Stimulated activated CD4-positive, alpha-beta T cell treated with anti-CD3 and anti-CD28 coated beads, Interleukin-15, amount 100 ng/mL, for 24 hours (primary cell): Measurements from ENCODE around the gene BFAR.
"Not testable (repeated sequence)": the region's sequence is repeated elsewhere in the genome, so short reads cannot be mapped to it uniquely, and the experiment has no call there.

Experiments
- DNase-seq: peaks from one replicate; pipeline ENCODE4 v3.0.0-alpha.2; 2020

The BFAR gene

DNA sequence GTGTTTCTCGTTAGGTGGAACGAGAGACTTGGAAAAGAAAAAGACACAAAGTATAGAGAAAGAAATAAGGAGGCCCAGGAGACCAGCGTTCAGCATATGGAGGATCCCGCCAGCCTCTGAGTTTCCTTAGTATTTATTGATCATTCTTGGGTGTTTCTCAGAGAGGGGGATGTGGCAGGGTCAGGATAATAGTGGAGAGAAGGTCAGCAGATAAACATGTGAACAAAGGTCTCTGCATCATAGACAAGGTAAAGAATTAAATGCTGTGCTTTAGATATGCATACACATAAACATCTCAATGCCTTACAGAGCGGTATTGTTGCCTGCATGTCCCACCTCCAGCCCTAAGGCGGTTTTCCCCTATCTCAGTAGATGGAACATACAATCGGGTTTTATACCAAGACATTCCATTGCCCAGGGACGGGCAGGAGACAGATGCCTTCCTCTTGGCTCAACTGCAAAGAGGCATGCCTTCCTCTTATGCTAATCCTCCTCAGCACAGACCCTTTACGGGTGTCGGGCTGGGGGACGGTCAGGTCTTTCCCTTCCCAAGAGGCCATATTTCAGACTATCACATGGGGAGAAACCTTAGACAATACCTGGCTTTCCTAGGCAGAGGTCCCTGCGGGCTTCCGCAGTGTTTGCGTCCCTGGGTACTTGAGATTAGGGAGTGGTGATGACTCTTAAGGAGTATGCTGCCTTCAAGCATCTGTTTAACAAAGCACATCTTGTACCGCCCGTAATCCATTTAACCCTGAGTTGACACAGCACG is 3.6 kb downstream of the BFAR start:
- DNase-seq, result not testable (repeated sequence)

DNA sequence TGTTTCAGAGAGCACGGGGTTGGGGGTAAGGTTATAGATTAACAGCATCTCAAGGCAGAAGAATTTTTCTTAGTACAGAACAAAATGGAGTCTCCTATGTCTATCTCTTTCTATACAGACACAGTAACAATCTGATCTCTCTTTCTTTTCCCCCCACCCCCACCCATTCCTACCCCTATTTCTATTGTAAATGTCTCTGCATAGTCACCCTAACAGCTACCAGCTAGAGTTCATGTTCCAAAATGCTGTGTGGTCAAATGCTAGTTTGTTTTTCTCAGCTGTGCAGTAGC is 4.1 kb downstream of the BFAR start:
- not testable (repeated sequence) for DNase-seq

DNA sequence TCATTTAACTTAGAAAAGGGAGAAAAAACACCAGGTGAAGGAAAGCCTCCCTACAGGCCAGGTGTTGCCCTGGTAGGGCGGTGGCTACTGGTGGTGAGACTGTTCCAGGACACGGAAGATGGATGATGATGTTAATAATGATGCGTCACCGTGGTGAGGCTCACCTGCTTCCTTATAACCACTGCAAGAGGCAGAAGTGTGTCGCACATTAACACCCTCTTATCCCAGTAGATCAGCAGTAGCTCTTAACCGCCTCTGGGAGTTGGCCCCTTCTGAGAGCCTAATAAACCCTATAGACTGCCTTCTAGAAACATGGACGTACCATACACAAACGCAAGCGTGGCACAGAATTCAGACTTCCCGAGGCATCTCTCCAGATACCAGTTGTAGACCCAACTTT is 7.8 kb downstream of the BFAR start:
- no peak for DNase-seq

DNA sequence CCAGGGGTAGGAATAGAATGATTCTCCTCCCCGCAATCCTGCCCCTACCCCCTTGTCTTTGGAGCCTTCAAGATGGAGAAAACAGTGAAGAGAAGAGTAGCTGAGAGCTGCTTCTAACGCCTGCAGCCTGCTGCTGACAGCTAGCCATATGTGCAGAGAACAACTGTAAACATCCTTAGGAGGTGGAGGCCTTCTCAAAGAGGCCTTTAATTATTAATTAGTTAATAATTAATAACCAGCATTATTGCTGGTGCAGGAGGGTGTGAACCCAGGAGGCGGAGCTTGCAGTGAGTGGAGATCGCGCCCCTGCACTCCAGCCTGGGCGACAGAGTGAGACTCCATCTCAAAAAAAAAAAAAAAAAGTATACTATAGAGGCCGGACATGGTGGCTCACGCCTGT is 8.5 kb downstream of the BFAR start:
- no peak for DNase-seq

DNA sequence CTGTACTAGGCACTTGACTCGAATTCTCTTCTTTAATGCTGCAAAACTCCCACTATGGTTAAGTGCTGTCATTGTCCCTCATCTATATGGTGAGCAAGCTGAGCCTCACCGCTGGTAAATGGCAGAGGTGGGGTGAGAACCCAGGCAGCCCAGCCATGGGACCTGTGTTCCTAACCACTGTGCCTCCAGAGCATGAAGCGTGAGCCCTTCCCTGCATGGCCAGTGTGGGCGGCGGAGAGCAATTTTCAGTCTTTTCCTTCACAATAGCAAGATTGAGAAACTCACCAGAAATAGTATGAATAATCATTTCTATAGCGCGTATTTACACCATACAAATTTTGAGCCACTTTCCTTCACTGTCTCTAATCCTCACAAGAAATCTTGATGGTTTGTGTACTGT is 9.2 kb downstream of the BFAR start:
- DNase-seq, result peak; percentile 20

DNA sequence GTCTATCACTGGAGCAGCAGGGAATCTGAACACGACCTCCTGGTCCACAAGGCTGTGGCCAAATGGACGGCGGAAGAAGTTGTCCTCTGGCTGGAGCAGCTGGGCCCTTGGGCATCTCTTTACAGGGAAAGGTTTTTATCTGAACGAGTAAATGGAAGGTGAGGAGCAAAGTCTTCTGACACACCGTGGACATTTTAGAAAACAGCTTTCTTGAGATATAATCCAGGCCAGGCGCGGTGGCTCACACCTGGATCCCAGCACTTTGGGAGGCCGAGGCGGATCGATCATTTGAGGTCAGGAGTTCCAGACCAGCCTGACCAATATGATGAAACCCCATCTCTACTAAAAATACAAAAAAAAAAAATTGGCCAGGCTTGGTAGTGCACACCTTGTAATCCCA is 17.1 kb downstream of the BFAR start:
- no peak for DNase-seq

DNA sequence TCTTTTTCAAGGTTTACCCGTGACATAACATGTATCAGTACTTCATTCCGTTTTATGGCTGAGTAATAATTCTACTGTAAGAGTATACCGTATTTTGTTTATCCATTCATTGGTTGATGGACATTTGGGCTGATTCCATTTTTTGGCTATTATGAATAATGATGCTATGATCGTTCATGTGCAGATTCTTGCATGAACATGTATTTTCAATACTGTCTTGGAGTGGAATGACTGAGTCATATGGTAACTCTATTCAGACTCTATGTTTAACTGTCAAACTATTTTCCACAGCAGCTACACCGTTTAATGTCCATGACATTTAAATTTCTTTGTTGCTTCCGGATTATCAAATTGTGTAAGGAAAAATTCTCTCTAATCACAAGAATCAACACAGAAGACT is 17.9 kb downstream of the BFAR start:
- no peak for DNase-seq

DNA sequence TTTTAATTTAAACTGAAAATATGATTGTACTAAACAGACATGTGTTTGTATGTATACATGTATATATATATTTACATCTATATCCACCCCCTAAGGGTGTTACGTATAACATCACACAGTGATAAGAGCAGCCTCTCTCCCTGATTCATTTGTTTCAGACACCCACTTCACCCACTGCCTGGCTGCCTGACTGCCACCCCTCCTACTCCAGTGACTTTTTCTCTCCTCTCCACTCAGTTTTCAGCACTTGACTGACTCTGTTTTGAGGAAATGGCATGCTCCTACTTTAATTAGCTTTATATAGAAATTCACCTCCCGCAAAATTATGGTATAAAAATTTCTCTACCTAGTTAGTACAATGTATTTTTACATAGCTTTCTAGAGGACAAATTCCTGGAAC is 20.0 kb downstream of the BFAR start:
- DNase-seq, result no peak

DNA sequence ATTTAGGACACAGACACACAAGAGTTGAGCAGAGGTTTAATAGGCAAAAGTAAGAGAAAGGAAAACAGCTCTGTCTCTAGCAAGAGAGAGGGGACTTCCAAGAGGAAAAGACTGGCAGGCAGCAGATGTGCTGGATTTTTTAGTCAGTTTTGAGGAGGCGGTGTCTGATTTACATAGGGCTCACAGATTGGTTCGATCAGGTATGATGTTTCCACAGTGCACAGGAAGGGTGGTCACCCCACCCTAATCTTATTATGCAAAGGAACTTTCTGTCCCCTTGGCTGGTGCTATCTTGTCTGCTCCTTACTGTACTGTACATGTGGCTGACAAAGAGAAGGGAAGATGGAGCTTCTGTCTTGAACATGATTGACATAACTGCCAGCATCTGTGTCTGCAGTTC is 25.3 kb downstream of the BFAR start:
- no peak for DNase-seq

DNA sequence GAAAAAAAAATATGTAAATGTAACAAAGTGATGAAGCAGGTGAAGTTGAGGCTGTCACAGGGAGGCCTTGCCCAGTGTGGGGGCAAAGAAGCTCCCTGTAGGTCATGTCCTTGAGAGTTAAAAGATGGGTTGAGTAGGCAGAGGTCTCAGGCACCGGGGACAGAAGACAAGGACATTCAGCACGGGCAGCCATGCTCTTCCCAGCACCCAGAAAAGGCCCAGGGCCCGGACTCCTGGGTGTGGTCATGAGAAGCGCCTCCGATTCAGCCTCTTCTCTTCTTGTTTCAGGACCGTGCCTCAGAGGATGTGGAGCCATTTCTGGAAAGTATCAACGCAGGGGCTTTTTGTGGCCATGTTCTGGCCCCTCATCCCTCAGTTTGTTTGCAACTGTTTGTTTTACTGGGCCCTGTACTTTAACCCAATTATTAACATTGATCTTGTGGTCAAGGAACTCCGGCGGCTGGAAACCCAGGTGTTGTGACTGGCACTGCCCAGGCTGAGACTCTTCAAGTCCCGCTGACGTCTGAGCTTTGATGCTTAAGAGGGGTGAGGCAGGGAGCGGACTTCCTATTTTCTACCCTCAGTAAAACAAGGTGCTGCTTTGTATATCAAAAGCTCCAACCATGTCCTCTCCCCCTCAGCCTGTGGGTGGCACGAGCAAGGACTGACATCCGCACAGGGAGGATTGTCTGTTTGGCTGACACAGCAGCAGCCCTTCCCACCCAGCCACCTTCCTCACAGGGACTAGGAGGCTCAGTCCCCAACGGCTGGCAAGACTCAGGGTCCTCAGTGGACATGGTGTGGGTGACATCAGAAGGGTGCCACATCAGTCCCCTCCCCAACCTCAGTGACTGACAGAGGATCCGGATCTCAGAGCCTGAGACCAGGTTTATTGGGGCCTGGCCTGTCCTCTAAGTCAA is 34.9 kb downstream of the BFAR start:
- DNase-seq, result no peak

DNA sequence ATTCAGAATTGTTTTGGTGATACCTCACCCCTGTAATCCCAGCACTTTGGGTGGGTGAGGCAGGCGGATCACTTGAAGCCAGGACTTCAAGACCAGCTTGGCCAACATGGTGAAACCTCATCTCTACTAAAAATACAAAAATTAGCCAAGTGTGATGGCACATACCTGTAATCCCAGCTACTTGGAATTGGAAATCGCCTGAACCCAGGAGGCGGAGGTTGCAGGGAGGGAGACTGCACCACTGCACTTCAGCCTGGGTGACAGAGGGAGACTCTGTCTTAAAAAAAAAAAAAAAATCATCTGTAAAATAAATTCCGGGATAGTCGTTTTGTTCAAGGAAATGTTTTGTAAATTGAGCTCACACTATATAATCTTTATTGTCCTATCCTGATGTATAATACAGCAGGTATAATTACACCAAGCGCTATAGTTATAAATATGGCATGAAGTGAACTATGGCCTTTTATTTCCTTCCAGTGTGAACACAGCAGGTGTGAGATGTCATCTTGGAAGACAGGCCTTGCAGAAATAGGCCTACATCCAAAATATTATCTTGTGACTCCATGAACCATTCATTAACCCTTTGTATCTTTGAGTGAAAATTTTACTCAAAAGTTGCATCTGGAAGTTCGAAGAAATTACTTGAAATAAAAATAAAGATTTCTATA is 35.9 kb downstream of the BFAR start:
- no peak for DNase-seq

DNA sequence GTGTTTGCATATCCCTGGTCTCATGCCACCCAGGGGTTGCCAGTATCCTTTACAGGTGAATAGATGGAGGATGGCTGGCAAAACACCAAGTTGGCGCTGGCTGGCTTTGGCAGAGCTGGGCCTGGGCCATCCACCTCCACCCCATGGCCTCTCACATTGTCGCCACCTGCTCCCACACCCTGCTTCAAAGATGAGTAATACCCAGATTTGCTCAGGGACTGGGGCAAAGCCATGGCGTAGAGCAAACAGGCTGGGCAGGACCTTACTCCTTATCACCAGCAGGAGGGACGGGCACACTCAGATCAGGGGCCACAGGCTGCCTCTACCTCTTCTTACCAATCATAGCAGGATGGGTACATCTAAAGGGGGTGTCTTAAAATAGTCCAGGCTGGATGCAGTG is 37.0 kb downstream of the BFAR start:
- no peak for DNase-seq

DNA sequence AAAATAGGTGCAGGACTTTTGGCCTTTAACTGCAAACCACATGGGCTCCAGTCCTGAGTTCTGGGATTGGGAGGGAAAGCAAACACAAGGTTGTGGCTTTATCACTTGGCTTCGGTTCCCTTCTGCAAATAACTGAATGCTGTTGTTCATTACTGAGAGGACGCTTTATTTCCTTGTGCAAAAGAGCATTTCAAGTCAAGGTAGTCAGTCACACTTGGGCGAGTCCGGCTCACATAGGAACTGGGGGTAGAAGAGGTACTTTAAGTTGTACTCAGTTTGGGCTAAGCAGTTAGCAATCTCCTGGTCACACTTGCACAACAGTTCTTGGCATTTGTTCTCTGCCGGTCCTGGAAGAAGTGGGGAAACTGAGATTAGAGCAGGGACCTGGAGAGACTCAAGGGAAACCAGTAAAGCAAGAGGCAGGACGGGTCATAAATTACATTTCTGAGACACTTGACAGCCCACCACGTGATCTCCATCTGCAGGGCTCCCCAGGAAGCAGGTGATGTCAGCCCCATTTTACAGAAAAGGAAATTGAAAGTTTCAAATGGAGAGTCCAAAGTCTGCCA is 39.7 kb downstream of the BFAR start:
- no peak for DNase-seq

DNA sequence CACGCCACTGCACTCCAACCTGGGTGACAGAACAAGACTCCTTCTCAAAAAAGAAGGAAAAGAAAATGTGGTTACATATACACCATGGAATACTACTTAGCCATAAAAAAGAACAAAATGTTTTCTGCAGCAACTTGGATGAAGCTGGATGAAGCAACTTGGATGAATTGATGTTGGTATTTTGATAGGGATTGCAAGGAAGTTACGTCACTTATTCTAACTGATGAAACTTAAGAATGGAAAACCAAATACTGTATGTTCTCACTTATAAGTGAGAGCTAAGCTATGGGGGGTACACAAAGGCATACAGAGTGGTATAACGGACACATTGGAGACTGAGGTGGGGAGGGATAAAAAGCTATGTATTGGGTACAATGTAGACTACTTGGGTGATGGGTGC is 43.9 kb downstream of the BFAR start:
- DNase-seq, result no peak

DNA sequence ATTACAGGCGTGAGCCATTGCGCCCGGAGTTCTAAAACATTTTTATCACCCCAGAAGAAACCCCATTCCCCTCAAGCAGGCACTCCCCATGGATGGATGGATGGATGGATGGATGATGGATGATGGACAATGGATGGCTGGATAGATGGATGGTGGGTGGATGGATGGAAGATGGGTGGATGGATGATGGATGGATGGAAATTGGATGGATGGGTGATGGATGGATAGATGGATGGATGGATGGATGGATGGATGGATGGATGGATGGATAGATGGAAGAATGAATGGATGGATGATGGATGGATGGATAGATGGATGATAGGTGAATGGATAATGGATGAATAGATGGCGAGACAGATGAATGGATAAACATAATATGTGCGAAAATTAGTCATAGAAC is 44.9 kb downstream of the BFAR start:
- no peak for DNase-seq

DNA sequence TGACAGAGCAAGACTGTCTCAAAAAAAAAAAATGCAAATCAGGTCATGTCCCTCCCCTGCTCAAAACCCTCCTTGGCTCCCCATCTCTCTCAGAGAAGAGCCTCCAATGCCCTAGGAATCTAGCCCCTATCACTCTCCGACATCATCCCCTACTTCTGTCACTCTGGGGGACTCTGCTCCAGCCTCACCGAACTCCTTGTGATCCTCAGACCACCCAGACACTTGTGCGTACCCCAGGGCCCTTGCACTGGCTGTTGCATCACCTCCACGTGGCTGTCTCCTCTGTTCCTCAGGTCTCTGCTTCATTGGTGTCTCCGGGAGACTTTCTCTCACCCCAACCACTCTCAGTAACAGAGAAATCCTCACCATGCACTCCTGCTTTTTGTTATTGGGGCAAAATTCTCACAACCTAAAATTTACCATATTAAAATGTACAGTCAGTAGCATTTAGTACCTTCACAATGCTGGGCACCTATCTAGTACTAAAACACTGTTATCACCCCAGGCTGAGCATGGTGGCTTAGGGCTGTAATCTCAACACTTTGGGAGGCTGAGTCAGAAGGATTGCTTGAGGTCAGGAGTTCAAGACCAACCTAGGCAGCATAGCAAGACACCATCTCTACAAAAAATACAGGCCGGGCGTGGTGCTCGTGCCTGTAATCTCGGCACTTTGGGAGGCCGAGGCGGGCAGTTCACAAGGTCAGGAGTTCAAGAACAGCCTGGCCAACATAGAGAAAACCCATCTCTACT is 46.2 kb downstream of the BFAR start:
- no peak for DNase-seq

DNA sequence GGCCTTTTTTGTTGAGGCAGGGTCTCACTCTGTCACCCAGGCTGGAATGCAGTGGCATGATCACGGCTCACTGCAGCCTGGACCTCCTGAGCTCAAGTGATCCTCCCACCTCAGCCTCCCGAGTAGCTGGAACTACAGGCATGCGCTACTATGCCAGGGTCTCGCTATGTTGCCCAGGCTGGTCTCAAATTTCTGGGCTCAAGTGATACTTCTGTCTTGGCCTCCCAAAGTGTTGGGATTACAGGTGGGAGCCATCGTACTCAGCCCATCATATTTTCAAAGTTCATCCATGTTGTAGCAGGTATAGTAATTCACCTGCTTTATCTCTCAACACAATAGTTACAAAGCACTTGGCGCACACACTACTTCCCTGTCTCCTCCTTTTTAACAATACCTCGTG is 47.6 kb downstream of the BFAR start:
- not testable (repeated sequence) for DNase-seq

DNA sequence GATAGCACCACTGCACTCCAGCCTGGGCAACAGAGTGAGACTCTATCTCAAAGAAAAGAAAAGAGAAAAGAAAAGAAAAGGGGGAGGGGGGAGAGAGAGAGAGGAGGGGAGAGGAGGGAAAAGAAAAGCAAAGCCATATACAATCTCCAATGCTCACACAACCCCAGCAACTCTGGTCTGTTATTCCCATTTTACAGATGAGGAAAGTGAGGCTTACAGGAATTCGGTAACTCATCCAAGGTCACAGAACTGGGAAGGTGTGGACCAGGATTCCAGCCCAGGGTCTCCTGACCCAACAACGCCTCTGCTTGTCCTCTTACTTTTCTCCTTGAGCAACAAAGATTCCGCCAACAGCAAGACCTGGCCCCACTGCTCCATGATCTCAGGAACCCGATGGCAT is 48.4 kb downstream of the BFAR start:
- DNase-seq, result no peak

DNA sequence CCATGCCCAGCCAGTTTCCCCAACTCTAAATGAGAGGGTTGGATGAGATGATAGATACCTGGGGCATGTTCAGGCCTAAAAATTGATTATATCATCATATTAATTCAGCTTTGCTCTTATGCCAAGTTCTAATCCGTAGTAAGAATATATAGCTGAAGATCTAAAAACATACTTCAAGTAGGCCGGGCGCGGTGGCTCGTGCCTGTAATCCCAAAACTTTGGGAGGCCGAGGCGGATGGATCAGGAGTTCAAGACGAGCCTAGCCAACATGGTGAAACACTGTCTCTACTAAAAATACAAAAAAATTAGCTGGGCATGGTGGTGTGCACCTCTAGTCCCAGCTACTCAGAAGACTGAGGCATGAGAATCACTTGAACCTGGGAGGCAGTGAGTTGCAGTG is 49.4 kb downstream of the BFAR start:
- DNase-seq, result no peak

DNA sequence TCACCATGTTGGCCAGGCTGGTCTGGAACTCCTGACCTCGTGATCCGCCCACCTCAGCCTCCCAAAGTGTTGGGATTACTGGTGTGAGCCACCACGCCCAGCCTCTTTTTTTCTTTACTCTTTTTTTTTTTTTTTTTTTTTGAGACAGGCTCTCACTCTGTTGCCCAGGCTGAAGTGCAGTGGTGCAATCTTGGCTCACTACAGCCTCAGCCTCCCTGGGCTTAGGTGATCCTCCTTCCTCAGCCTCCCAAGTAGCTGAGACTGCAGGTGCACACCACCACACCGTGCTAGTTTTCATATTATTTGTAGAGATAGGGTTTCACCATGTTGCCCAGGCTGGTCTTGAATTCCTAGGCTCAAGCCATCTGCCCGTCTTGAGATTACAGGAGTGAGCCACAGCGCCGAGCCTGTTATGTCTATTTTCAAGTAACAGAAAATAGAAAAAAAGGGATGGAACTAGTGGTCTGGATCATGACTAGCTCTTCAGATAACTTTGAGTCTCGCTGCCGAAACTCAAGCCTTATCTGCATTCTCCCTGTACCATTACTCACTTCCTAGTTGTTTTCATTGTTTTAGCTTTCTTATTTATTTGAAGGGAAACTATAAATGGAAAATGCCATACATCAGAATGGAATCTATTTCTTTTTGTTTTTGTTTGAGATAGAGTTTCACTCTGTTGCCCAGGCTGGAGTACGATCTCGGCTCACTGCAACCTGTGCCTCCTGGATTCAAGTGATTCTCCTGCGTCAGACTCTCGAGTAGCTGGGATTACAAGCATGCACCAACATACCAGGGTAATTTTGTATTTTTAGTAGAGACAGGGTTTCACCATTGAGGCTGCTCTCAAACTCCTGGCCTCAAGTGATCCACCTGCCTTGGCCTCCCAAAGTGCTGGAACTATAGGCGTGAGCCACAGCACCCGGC is 53.4 kb downstream of the BFAR start:
- DNase-seq, result not testable (repeated sequence)

DNA sequence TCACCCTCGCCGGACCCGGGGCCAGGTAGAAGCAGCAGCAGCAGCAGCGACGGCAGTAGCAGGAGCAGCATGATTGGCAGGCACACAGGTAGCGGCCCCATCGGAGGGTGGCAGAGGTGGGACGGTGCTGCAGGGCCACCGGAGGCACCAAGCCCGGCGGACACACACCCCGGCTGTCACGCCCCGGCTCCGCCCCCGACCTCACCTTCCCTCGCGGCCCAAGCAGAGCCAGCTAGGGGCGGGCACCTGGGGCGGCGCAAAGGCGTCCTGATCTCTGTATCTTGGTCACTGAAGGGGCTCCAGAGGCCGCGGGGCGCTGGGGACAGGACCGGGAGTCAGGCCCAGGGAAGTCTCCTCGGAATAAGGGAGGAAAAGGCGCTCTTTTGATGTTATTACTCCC is 61.4 kb downstream of the BFAR start, which contains the start of gene PLA2G10:
TSS of gene PLA2G10 (minus strand) at position 180 of the 400 bp plus-strand sequence. CDS start at position 101, 79 bp downstream.
- not testable (repeated sequence) for DNase-seq
